ENCODE data around the gene NYAP2. TPM values are rescaled to one million over a fixed set of nuclear protein-coding genes. Genes with fewer than 3 reads are reported as not detected.

Gene NYAP2
- total and polyA plus RNA-seq, 10 of the 15 experiments (the other 5 are each of a cell fraction or from before 2014, with no cell fraction given) = 0.03 TPM; not detected in 9

- Histone ChIP-seq H3K27me3 (replicated peaks in 1 of 2; ENCODE audit: control insufficient read depth in 2 of 2, insufficient read depth in 2 of 2, low read length in 1 of 2) (no peaks in the 10 kb centered on the region), H4K20me1 (ENCODE audit: control insufficient read depth, insufficient read depth) (no peaks in the 10 kb centered on the region), H3K9ac (ENCODE audit: control insufficient read depth, insufficient read depth, low read length) (no peak overlapping the region), H3K4me2 (ENCODE audit: control insufficient read depth, insufficient read depth) (no peak overlapping the region), H3K79me2 (ENCODE audit: control insufficient read depth, insufficient read depth, low read length) (no peaks in the 10 kb centered on the region), H3K4me3 (no peak overlapping the region), H3K4me1 (ENCODE audit: control insufficient read depth, insufficient read depth, low read length) (no peaks in the 10 kb centered on the region), H3K27ac (ENCODE audit: control insufficient read depth, insufficient read depth) (no peak overlapping the region), H3K9me3 (replicated peaks; ENCODE audit: control insufficient read depth, insufficient read depth, low read length) (no peaks in the 10 kb centered on the region), H2AFZ (ENCODE audit: control insufficient read depth, low read depth, low read length) (no peak overlapping the region), H3K36me3 (ENCODE audit: control insufficient read depth in 2 of 2, insufficient read depth in 2 of 2, low read length in 1 of 2) (no peaks in the 10 kb centered on the region)
- ChIA-PET CTCF (no interaction called here), RAD21 (ENCODE audit: unreplicated experiment) (no interaction called here), SMC1A (ENCODE audit: uncharacterized antibody, unreplicated experiment) (no interaction called here), POLR2A (no interaction called here)
- BruUV-seq (replicated peaks) = no TSS peak
- in situ Hi-C loops (cut with MboI) (no loop called here), intact Hi-C loops (cut with micrococcal nuclease; ENCODE audit: unreplicated experiment) (no loop called here)
- FAIRE-seq = no peak
- ATAC-seq = no peak
- DNase-seq (ENCODE audit: low read depth, low spot score) = no peak
- TF ChIP-seq E4F1 (IDR thresholded peaks at IDR 0.05; ENCODE audit: borderline replicate concordance, partially characterized antibody) = peak; percentile 10
- TF ChIP-seq, protein P1, sequence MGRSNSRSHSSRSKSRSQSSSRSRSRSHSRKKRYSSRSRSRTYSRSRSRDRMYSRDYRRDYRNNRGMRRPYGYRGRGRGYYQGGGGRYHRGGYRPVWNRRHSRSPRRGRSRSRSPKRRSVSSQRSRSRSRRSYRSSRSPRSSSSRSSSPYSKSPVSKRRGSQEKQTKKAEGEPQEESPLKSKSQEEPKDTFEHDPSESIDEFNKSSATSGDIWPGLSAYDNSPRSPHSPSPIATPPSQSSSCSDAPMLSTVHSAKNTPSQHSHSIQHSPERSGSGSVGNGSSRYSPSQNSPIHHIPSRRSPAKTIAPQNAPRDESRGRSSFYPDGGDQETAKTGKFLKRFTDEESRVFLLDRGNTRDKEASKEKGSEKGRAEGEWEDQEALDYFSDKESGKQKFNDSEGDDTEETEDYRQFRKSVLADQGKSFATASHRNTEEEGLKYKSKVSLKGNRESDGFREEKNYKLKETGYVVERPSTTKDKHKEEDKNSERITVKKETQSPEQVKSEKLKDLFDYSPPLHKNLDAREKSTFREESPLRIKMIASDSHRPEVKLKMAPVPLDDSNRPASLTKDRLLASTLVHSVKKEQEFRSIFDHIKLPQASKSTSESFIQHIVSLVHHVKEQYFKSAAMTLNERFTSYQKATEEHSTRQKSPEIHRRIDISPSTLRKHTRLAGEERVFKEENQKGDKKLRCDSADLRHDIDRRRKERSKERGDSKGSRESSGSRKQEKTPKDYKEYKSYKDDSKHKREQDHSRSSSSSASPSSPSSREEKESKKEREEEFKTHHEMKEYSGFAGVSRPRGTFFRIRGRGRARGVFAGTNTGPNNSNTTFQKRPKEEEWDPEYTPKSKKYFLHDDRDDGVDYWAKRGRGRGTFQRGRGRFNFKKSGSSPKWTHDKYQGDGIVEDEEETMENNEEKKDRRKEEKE (IDR thresholded peaks at IDR 0.05) = no peak
- TF ChIP-seq CBX3 (IDR thresholded peaks at IDR 0.05; ENCODE audit: borderline replicate concordance, low read depth) = no peak
- no peak for TF ChIP-seq EZH2 (IDR thresholded peaks at IDR 0.05; ENCODE audit: borderline replicate concordance, control insufficient read depth, low read depth, low read length)
- TF ChIP-seq FOS (IDR thresholded peaks at IDR 0.05; ENCODE audit: borderline replicate concordance, extremely low read depth, insufficient read length) = no peak
- TF ChIP-seq NFYB (IDR thresholded peaks at IDR 0.05; ENCODE audit: insufficient read depth, low read depth, low read length) = no peak
- 0% methylated on average over 1 of the region's 1 CpG for WGBS (ENCODE audit: insufficient coverage, insufficient replicate concordance, low lambda C conversion rate, missing lambda C conversion rate)
Observed at GRCh38 chr2:225512469-225512868, 113.0 kb downstream of the NYAP2 start.

All from GM12878 (cell line).